ENCODE data around the gene LRCOL1. TPM values are rescaled to one million over a fixed set of nuclear protein-coding genes. Genes with fewer than 3 reads are reported as not detected.

The LRCOL1 gene
- total RNA-seq, 2 donors from 2014 or later, result 0.68 TPM; not detected in 1

GRCh38 chr12:132619386-132620112 lies 9.2 kb upstream of the LRCOL1 start:
- H3K4me1 ChIP-seq (replicated peaks), result no peaks in the 10 kb centered on the region
- no peak overlapping the region for H3K27ac ChIP-seq
- no peak for DNase-seq (ENCODE audit: low spot score)
- no peak overlapping the region for H3K4me3 ChIP-seq
- intact Hi-C loops (cut with DNase I), result loop anchor here (10.0 kb wide), 1 partner anchor 465 kb away; no protein-coding TSS in a partner anchor
- WGBS, result 12% methylated on average over 27 of the region's 53 CpGs
- TF ChIP-seq POLR2A (IDR thresholded peaks at IDR 0.05), result no peak
- no peaks in the 10 kb centered on the region for H3K9me3 ChIP-seq
- no peaks in the 10 kb centered on the region for H3K27me3 ChIP-seq (replicated peaks; ENCODE audit: insufficient read depth)
- H3K36me3 ChIP-seq, result no peaks in the 10 kb centered on the region

- DNase-seq (ENCODE audit: low spot score), result no peak
- Histone ChIP-seq H3K9me3 (no peaks in the 10 kb centered on the region), H3K36me3 (no peaks in the 10 kb centered on the region), H3K27me3 (replicated peaks; ENCODE audit: insufficient read depth) (no peaks in the 10 kb centered on the region), H3K4me1 (replicated peaks) (no peaks in the 10 kb centered on the region), H3K27ac (no peak overlapping the region), H3K4me3 (no peak overlapping the region)
- no peak for TF ChIP-seq POLR2AphosphoS5 (IDR thresholded peaks at IDR 0.05)
- 2% methylated on average over 9 of the region's 28 CpGs for WGBS
- intact Hi-C loops (cut with DNase I), result loop anchor here (10.0 kb wide), 1 partner anchor 464 kb away; no protein-coding TSS in a partner anchor
Observed at GRCh38 chr12:132619071-132619385, 8.6 kb upstream of the LRCOL1 start.

- DNase-seq (ENCODE audit: low spot score), result no peak
- intact Hi-C loops (cut with DNase I), result loop anchor here (10.0 kb wide), 1 partner anchor 464 kb away; no protein-coding TSS in a partner anchor
- H3K4me1 ChIP-seq (replicated peaks), result no peaks in the 10 kb centered on the region
- no peak within 1 kb of the TSS for H3K27ac ChIP-seq
- H3K36me3 ChIP-seq, result no peaks in the 10 kb centered on the region
- TF ChIP-seq CTCF (IDR thresholded peaks at IDR 0.05) (no peak), POLR2AphosphoS5 (IDR thresholded peaks at IDR 0.05) (no peak), POLR2A (IDR thresholded peaks at IDR 0.05) (no peak)
- H3K4me3 ChIP-seq, result peak within 1 kb of the TSS in 1 of 2 donors; percentile 27
- WGBS, result 4% methylated on average over 27 of the region's 49 CpGs
- H3K27me3 ChIP-seq (replicated peaks; ENCODE audit: insufficient read depth), result no peaks in the 10 kb centered on the region
- H3K9me3 ChIP-seq, result no peaks in the 10 kb centered on the region
Observed at GRCh38 chr12:132618683-132619043, 8.3 kb upstream of the LRCOL1 start, which contains the start of gene P2RX2. TSS of gene P2RX2 (plus strand) at chr12:132618776. CDS start at chr12:132618817, 41 bp downstream.

GRCh38 chr12:132617822-132618682 lies 7.7 kb upstream of the LRCOL1 start:
- no peak for DNase-seq (ENCODE audit: low spot score)
- no peaks in the 10 kb centered on the region for H3K36me3 ChIP-seq
- H3K4me3 ChIP-seq, result peak overlapping the region in 1 of 2 donors; percentile 27
- no peaks in the 10 kb centered on the region for H3K4me1 ChIP-seq (replicated peaks)
- H3K27me3 ChIP-seq (replicated peaks; ENCODE audit: insufficient read depth), result no peaks in the 10 kb centered on the region
- TF ChIP-seq POLR2AphosphoS5 (IDR thresholded peaks at IDR 0.05) (no peak), CTCF (IDR thresholded peaks at IDR 0.05) (no peak), POLR2A (IDR thresholded peaks at IDR 0.05) (no peak)
- intact Hi-C loops (cut with DNase I), result loop anchor here (10.0 kb wide), 1 partner anchor 463 kb away; no protein-coding TSS in a partner anchor
- no peaks in the 10 kb centered on the region for H3K9me3 ChIP-seq
- 5% methylated on average over 42 of the region's 51 CpGs for WGBS
- H3K27ac ChIP-seq, result no peak overlapping the region

GRCh38 chr12:132617135-132617701 lies 6.8 kb upstream of the LRCOL1 start:
- TF ChIP-seq CTCF (IDR thresholded peaks at IDR 0.05), result no peak
- TF ChIP-seq POLR2A (IDR thresholded peaks at IDR 0.05), result no peak
- no peak for TF ChIP-seq POLR2AphosphoS5 (IDR thresholded peaks at IDR 0.05)
- 85% methylated on average over 4 of the region's 4 CpGs for WGBS

More at GRCh38 chr12:132617135-132617701, 6.8 kb upstream of the LRCOL1 start:
- Histone ChIP-seq H3K9me3 (no peaks in the 10 kb centered on the region), H3K36me3 (no peaks in the 10 kb centered on the region), H3K4me1 (replicated peaks) (no peaks in the 10 kb centered on the region), H3K27me3 (replicated peaks; ENCODE audit: insufficient read depth) (no peaks in the 10 kb centered on the region), H3K4me3 (no peak overlapping the region), H3K27ac (no peak overlapping the region)
- no peak for DNase-seq (ENCODE audit: low spot score)
- intact Hi-C loops (cut with DNase I), result loop anchor here (10.0 kb wide), 1 partner anchor 462 kb away; no protein-coding TSS in a partner anchor

All from prostate gland (tissue), 2 donors.